Measurements from ENCODE around the gene CRTC1.
A peak's percentile ranks its signal among the peaks of the same experiment; 100 is the strongest.

CRTC1 gene

DNA sequence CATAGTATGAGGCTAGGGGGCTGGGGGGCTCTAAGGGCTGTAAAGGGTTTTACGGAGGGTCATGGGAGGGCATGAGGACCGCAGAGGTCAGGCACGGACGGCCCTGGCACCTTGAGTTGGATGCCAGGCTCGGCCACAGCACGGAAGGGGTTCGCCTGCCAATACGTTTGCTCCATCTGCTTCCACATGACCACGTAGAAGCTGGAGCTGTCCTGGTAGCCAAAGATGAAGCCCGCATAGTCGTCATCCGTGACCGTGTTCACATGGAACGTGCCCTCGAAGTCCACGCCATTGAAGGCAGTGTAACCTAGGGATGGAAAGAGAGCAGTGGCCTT, 101.3 kb downstream of the CRTC1 start:
- DNase-seq (ENCODE audit: low read depth), result no peak

DNA sequence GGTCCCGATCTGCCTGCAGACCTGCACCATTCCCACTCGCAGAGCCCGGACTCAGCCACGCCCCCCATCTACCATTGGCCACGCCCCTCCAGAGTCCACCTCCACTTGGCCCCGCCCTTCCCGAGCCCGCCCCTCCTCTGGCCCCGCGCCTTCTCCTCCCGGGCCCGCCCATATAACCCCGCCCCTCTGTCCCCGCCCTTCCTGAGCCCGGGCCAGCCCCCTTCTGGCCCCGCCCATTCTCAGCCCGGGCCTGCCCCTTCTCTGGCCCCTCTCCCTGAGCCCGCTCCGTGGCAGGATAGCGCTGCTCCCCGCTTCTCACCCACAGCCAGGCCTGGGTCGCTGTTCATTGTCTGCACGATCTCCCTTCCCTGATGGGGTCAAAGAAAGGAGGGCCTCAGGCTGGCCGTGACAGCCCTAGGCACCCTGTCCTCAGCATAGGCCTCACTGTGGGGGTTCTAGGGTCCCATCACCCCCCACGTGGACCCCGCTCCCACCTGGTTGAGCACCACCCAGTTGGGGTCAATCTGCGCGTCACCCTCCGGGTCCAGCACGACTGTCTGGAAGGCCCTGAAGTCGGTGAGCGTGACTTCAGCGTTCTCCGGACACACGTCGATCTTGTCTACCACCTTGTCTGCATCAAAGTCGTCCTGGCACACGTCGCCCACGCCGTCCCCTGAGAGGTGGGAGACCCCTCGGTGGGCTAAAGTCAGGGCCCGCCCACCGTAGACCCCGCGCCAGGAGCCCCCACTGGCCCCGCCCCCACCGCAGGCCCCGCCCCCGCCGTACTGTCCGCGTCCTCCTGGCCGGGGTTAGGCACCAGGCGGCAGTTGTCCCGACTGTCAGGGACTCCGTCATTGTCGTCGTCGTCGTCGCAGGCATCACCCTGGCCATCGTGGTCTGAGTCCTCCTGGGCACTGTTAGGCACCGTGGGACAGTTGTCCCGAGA, 102.0 kb downstream of the CRTC1 start:
- DNase-seq (ENCODE audit: low read depth), result peak; percentile 57

DNA sequence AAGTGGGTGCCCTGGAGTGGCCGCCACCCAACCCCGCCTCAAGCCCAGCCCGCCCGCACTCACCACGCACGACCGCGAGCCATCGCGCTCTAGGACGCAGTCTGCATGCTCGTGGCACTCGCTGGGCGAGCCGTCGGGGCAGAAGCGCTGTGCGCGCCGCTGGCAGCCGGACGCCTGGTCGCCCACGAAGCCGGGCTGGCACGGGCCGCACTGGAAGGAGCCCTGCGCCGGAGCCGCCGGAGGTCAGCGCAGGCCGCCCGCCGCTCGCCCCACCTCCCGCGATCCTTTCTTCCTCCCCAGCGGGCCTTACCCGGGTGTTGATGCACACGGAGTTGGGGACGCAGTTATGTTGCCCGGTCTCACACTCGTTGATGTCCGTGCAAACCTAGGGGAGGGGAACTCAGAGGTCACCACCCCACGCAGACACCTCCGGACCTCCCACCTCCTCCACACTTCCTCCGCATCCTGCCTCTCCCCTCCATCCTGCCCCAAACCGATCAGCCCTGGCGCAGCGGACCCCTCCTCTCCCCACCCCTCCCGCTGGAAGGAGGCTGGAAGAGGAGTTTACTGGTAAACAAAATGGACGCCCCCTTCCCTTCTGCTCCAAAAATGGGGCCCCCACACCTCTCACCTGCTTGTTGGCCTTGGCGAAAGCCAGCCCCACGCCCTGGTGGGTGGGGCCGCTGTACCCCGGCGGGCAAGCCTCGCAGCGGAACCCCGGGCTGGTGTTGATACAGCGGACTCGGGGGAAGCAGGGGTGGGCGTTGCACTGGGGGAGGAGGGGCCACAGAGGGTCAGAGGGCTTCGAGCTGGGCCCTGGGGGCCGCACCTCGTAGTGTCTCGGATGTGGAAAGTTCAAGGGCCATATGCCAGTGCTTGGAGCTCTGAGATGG, 105.3 kb downstream of the CRTC1 start:
- DNase-seq (ENCODE audit: low read depth), result no peak

DNA sequence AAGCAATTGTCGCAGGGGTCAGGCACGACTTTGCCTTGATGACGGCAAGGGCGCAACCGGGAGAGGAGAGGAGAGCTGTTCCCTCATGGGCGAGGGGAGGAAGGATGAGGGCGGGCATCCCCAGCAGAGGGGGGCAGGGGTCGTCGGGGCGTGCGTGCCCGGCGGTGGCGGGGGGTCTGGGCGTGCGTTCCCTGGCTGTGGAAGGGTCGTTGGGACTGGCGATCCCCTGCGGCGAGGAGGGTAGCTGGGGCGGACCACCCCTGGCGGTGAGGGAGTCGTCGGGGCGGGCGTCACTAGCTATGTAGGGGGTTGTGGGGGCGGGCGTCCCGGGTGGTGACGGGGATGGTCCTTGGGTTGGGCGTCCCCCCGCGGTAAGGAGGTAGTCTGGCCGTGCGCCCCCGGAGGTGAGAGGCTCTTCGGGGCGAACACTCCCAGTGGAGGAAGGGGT, 106.0 kb downstream of the CRTC1 start:
- DNase-seq (ENCODE audit: low read depth), result no peak

DNA sequence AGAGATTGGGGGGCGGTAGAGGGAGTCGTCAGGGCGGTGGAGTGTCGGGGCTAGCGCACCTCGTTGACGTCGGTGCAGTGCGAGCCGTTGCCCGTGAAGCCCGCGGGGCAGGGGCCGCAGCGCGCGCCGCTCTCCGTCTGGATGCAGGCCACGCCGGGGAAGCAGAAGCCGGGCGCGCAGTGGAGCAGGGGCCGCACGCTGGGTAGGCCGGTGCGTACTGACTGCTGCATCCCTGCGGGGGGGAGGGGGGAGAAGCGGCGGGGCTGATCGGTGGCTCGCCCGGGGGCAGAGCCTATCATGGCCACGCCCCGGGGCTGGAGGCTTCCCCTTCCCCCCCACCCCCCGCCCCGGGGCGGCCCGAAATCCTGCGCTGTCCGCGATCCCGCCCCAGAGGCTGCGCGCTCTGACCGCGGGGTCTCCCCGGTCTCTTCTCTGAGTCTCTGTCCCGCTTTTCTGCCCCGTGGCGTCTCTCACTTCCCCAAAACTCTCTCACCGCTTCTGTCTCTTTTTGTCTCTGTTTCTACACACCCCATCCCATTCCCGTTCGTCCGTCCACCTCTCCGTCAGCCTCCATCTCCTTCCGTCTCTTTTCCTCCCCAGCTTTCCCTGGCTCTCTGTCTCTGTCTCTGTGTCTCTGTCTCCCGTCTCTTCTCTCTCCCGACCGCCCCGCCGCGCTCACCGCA, 106.5 kb downstream of the CRTC1 start:
- no peak for DNase-seq (ENCODE audit: low read depth)

DNA sequence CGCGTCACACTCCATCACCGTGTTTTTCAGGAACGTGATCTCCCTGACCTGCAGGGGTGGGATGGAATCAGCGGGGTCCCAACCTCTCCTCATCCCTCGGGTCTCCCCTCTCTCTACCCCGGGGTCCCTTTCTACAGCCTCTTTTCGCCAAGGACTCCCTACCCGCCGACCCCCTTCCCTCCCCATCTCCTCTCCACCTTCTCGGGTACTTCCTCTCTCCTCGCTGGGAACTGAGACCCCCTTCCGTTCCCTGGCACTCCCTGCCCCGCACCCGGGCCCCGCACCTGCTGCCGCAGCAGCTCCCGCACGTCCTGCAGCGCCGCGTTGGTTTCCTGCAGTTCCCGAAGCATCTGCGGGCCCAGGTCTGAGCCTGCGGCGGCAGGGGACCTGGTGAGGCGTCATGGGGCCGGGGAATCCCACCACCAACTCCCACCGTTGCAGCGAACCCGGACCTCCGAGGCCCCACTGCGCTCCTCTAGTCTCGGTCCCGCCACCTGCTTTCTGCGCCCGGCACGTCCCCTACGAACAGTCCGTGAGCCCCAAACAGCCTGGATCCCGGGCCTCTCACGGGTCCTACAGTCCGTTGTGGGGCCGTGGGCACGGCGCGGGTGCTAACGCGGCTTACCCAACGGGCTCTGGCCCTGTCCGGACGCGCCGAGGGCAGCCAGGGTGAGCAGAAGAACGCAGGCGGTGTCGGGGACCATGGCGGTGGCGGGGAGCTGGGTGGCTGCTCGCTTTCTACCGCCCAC, 107.3 kb downstream of the CRTC1 start, which contains the start of gene COMP:
Gene COMP, minus strand, starts transcription at position 740 of the 749 bp plus-strand sequence. Its CDS starts 36 bp downstream, at position 704.
- DNase-seq (ENCODE audit: low read depth), result no peak

DNA sequence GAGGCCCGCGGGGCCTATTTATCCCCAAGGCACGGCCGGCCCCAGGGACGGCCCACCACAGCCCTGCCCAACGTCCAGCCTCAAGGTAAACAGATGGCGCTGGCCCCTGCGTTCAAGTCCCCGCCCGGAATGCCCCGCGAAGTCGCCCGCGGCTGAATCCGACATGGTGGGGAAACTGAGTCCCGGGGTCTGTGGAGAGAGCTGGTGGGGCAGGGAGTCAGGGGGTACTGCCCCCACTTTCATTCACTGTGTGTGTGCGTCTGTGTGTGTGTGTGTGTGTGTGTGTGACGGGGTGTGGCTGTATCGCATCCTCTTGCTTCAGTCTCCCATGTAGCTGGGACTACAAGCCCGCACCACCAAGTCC, 107.8 kb downstream of the CRTC1 start:
- DNase-seq (ENCODE audit: low read depth), result no peak

DNA sequence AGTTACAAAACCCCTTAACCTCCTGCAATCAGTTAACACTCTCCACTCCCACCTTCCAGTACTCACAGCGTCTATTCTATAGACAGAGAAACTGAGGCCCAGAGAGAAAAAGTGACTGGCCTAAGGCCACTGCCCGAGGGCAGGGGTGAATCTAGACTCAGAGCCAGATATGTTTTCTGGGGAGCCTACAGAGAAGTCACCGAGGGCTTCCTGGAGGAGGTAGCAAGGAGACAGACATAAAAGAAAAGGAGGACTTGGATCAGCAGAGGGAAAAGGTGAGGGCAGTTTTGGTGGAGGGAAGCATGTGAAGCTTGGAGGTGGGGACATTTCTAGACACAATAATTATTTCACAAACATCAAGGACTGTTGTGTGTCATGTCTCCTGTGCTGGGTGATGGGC, 109.2 kb downstream of the CRTC1 start:
- no peak for DNase-seq (ENCODE audit: low read depth)

DNA sequence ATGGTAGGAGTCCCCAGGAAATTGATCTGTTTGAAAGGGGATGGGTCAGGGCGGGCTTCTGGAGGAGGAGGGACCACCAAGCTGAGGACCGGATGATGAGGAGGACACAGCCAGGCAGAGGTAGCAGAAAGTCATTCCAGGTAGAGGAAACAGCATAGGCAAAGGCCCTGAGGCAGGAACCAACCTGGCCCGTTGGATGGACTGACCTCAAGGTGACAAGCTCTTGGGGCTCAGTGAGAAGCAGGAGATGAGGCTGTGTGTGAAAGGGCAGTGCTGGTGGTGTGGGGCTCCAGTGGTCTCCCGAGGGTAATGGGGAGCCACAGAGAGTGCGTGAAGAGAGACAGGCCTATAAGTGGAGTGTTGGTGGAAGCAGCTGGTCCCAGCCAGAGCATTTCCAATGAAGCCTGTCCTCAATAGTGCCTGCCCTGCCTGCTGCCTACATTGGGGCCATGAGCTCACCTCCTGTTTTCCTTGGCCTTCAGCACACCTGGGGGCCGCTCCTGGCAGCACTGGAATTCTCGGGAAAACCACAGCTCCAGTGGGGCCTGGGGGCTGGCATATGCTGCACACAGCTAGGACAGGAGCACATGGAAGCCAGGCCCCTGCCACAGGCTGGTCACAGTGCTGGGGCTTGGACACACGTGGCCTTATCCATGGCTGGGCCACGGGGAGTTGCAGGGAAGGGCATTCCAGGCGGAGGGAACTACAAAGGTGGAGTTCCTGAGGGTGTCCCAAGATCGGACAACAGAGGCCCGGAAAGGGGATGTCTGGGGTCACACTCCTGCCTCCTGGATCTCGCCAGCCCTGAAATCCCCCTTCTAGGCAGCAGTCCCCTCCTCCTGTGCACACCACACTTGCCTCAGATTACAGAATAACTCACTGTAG, 109.9 kb downstream of the CRTC1 start:
- no peak for DNase-seq (ENCODE audit: low read depth)

DNA sequence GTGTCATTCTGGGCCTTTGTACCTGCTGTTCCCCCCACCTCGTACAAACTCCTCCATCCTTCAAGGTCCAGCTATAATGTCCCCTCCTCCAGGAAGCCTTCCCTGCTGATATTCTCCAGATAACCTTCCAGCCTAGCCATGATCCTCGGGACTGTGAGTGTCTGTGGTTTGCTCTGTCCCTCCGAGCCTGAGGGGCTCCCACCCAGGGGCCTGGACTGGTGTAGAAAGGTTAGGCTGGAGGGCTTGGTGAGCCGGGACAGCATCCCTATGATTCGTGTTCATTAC, 110.5 kb downstream of the CRTC1 start:
- DNase-seq (ENCODE audit: low read depth), result no peak

DNA sequence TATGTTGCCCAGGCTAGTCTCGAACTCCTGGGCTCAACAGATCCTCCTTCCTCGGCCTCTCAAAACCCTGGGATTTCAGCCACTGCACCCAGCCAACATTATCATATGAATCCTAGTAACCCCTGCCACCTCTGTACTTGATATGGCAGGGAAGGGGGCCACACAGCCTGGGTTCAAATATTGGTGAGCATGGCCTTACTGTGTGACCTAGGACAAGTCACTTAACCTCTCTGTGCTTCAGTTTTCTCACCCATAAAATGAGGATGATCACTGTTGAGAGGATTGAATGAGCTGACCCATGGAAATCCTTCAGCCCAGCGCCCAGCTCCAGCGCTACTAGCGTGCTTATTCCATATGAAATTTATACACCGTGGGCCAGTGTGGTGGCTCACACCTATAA, 111.2 kb downstream of the CRTC1 start:
- DNase-seq (ENCODE audit: low read depth), result no peak

DNA sequence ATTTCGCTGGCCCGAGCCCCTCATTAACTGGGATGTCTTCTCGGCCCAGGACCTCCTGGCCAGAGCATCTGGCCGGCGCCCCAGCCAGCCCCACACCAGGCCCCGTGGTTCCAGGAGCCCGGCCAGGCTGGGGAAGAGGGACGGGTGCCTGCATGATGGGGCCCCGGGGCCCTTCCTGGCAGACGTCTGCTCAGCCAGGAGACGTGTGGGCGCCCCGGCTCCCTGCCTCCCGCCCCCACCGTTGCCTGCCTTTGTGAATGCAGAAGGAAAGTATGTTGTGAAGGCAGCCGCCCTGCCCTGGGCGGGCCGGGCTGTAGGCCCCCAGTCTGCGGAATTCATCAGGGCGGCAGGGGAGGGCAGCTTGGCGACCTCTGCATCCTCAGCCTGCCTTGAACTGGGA, 112.1 kb downstream of the CRTC1 start:
- no peak for DNase-seq (ENCODE audit: low read depth)

DNA sequence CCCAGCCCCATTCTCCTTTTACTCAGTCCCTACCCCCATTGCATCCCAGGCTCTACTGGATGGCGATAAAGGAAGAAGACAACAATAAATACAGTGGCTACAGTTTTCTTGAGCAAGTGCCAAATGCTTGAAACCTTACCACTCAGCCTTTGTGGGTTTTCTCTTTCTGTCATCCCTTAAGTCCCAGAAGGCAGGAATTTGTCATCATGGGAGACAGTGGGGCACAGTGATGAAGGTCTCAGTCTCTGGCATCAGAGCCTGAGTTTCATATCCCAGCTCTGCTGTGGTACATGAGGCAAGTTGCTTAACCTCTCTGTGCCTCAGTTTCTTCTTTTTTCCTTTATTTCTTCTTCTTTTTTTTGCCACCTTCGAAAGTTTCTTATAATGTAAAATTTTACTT, 112.8 kb downstream of the CRTC1 start:
- DNase-seq (ENCODE audit: low read depth), result no peak

DNA sequence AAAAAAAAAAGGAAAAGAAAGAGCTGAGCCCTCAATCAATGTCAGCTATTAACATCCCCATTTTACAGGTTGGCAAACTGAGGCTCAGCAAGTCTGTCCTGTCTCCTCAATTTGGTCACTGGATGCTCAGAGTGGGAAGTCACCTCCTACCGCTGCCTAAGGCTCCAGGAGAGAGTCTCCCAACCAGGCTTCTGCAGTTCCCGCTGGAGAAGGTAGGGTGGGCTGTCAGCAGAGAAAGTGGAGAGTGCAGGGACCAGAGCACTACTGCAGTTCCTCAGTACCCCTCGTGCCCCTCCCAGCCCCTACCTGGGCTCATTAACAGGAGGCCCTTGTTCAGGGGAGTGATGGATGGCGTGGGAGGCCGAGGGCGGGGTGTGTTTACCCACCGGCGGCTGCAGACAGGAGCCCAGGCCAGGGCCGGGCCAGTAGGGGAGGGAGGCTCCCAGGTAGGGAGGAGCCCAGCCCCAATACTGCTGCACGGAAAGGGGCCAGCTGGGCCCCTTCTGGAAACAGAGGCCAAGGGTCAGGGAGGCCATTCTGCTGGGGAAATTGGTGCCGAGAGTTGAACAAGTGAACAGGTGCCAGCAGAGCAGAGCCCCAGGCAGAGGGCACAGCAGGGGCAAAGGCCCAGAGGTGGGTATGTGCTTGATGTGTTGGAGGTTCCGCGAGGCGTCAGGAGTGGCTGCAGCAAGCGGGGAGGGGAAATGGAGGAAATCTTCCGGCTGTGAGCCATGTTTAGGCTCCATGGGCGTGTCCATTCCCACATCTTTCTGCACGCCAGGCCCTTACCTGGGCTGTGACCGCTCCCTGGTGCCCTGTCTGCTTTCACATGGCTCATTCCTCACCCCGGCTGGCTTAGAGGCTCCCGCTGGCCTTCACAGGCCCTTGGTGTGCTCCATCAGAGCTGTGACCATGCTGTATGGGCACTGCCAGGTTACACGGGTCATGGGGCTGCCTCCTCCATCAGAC, 115.2 kb downstream of the CRTC1 start:
- no peak for DNase-seq (ENCODE audit: low read depth)

DNA sequence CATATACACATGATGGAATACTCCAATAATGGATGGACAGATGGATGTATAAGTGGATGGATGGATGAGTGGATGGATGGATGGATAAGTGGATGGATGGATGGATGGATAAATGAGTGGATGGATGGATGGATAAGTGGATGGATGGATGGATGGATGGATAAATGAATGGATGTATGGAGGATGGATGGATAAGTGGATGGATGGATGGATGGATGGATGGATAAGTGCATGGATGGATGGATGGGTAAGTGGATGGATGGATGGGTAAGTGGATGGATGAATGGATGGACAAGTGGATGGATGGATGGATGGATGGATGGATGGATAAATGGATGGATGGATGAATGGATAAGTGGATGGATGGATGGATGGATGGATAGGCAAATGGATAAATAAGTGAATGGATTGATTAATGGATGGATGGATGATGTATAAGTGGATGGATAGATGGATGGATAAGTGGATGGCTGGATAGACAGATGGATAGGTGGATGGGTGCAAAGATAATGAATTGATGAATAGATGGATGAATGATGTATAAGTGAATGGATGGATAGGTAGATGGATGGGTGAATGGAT, 116.0 kb downstream of the CRTC1 start:
- DNase-seq (ENCODE audit: low read depth), result no peak

DNA sequence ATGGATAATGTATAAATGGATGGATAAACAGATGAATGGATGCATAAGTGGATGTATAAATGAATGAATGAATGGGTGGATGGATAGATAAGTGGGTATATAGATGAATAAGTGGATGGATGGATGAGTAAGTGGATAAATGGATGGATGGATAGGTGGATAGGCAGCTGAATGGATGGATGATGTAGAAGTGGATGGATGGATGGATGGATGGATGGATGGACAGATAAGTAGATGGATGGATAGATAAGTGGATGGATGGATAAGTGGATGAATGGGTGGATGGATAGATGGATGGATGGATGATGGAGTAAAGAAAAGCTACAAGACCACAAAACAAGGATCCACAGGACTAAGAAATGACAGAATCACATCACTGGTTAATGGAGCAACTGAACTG, 116.6 kb downstream of the CRTC1 start:
- no peak for DNase-seq (ENCODE audit: low read depth)

DNA sequence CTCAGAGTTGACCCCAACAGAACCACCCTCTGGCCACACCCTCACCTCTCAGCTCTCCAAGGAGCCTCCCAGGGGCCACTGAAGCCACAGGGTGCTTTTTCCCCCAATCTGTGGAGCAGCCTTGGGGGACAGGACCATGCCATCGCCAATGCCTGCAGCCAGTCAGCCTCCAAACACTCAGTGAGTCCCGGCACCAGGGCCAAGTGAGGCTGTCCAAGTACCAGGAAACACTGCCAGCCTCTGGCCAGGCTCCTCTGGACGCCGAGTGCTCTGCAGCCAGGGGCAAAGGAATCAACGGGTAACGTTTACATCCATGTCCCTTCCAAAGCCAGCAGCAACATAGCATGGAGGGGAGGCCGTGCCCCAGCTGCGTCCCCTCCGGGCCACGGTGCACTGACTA, 117.2 kb downstream of the CRTC1 start:
- DNase-seq (ENCODE audit: low read depth), result no peak

DNA sequence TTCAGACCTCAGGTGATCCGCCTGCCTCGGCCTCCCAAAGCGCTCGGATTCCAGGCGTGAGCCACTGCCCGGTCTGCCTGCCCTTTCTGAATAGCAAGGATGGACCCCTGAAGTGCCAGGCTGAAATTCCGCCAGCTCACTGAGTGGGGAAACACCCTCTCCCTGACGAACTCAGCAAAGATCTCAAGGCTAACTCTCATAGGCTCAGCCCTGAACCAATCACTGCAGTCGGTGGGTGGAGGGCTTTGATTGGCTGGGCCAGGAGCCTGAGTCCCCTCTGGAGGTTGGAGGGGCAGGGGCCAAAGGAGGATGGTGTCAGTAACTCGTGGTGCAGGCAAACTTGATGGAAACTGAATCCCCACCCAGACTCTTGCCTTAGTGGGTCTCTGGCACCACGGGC, 118.9 kb downstream of the CRTC1 start:
- no peak for DNase-seq (ENCODE audit: low read depth)

DNA sequence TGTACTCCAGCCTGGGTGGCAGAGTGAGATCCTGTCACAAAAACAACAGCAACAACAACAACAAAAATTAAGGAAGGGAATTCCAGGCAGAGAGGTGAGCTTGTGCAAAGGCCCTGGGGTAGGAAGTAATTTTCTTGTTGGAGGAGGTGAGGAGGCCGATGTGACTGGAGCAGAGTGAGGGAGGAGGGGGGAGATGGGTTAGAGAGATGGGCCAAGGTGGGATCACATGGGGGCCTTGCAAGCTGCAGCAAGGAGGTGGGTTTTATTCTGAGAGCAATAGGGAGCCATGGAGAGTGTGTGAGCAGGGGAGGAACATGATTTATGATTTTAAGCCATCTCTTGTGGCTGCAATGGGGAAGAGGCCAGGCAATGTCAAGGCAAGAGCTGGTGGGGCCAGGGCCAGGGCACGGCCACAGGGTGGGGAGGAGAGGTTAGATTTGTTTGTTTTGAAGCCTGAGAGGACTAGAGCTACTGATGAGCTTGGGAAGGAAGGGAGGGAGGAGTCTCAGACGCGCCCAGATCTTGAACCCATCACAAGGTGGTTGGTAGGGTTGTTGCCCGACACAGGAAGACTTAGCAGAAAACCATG, 120.2 kb downstream of the CRTC1 start:
- no peak for DNase-seq (ENCODE audit: low read depth)
